T-helper 2 cell (primary cell): ENCODE measurements around the gene INHBA.

ENCODE experiments used
- DNase-seq, 5 experiments: peaks; one replicate each; pipeline versions ENCODE4 v3.0.0 to v3.0.0-alpha.2; 2012 to 2022
- total RNA-seq, 2 donors: gene quantifications; one replicate each; lab custom pipeline; 2026; lab: John Stamatoyannopoulos, UW

Gene INHBA
- total RNA-seq = 0 to 0.31 reads per million in 2 donors

- DNase-seq = no peak
Measured at GRCh38 chr7:41702635-41703371, at the start of gene INHBA. Gene INHBA, minus strand, starts transcription at chr7:41703090. Its CDS starts 2,716 bp downstream, at chr7:41700374.

DNA sequence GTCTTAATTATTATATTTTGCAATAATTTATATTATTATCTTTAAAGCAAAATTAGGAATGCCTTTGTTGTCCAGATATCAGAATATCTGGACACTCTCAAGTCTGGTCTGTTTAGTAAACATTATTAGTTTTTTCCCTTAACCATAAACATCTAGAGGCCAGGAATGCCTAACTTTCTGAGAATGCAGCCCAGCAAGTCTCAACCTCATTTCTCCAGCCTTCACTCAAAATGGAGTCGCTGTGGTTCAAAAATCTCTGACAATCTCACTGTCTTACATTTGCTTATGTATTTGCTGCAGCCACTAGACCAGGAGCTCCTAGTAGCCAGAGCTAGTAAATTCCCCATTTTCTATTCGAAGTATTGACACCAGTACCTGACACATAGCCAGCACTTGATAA lies 49.7 kb upstream of the INHBA start:
- no peak for DNase-seq

GRCh38 chr7:41750661-41751540 lies 48.0 kb upstream of the INHBA start:
- DNase-seq = no peak

DNA sequence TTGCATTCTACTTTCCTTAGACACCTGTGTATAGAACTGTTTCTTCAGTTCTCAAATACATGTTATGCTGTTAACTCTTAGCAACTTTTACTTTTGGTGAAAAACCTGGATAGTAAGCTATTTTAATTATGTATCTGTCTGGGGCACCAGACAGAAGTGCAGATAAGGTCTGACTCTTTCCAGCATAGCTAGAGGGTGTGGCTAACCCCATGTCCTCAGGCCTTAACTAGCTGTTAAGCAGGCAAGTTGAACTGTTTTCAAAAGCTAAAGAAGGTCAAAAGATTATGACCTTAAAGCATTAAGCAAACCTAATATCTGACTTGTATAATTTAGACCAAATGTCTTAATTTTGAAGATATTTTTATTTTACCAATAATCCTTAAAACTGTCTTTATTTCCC lies 45.1 kb upstream of the INHBA start:
- no peak for DNase-seq

GRCh38 chr7:41745451-41745850 lies 42.6 kb upstream of the INHBA start:
- no peak for DNase-seq

DNA sequence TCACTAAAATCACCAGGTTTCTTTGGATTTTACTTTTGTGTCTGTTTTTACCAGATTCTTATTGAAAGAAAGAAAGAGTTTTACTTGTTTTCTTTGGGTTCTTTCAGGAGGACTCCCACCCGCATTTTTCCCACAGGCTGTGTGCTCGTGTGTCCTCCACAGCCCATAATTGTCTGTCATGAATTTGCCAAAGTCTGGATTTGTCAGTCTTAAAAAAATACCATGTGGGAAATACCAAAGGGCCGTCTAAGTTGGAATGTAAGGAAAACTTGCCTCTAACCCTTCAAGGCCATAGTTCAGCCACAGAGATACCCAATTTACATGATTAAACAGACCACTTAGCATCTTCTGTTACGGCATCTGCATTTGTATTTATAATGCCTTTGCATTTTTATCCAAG lies 41.3 kb upstream of the INHBA start:
- DNase-seq = no peak

GRCh38 chr7:41742401-41743020 lies 39.6 kb upstream of the INHBA start:
- no peak for DNase-seq

DNA sequence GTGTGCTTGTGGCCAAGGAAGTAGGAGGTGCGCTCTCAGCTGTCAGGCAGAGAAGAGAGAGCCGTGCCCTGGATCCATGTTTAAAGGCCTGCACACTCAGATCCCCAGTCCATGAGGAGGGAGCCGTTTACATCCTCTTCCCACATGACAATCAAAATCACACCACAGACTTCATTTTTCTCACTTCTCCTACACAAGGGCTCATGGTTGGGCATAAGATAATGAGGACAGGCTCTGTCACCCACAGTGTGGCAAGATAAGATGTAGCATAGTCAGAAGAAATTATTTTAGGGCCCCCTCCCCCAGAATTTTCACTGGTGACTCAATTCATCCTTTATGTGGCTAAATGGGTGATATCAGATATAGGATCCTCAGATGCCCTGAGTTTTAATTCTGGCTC lies 35.9 kb upstream of the INHBA start:
- DNase-seq = no peak

DNA sequence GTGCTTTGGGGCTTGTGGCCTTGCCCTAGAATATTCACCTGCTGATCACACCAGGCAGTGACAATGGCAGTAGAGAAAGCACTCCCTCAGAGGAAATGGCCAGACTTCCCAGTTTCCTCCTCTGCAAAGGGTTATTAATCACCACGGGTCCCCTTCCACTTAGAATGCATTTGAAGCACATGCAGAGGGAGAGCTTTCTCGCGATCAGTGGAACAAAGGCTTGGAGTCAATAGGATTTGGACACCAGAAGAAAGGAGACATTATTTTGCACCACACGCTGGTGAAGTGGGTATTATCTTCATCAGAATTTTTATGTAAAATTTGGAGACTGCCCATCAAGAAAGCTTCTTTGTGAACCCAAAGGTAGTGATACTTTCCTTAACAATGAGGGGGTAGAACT lies 35.4 kb upstream of the INHBA start:
- no peak for DNase-seq

DNA sequence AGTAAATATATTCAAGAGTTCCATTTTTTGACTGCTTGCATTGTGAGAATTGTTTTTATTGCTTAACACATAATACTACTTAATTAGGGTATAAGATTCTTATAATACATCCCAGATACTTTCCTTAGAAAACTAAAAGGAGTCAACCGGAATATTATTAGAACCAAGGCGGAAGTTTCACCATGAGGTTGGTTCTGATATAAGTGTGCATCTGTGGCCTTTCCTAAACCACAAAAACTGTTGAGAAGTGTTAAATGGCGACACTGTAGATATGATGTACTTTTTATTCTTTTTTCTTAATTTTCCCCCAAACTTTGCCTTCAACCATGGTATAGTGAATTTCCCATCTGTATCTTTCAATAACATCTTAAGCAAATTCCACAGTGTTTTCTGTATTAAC lies 32.3 kb upstream of the INHBA start:
- DNase-seq = no peak

DNA sequence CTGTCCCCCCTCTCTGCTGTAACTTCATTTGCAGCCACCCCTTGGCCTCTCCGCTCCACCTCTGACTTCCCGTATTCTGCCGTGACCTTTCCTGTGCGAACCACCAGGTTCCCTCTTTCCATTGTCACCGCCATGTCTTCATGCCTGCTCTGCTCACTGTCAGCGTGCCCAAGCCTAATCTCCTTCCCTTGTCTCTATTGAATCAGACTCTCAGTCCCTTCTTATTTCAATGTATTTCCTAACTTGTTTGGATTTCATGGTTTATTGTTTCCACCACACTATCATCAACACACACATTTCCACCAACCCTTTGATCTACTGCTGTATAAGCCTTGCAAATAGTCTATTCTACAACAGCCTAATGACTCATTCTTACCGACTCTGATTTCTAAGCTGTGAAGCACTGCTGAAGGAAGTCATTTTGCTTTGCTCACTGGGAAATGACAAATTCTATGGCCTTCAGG lies 30.0 kb upstream of the INHBA start:
- DNase-seq = no peak

DNA sequence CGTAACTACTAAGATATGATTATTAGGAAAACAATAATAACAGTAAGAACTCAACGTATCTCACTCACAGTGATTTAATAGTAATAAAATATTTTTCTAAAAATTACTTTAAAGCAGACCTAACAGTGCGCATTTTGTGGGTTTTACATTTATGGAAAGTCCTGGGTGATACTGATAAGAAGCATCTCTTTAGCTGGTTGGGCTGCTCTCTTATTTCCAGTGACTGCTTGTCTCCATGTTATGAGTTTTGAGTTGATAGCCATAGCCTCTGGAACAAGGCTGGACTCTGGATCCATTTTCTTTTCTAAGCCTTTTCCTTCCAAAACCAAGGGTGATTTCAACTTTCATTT lies 29.5 kb upstream of the INHBA start:
- DNase-seq = no peak

DNA sequence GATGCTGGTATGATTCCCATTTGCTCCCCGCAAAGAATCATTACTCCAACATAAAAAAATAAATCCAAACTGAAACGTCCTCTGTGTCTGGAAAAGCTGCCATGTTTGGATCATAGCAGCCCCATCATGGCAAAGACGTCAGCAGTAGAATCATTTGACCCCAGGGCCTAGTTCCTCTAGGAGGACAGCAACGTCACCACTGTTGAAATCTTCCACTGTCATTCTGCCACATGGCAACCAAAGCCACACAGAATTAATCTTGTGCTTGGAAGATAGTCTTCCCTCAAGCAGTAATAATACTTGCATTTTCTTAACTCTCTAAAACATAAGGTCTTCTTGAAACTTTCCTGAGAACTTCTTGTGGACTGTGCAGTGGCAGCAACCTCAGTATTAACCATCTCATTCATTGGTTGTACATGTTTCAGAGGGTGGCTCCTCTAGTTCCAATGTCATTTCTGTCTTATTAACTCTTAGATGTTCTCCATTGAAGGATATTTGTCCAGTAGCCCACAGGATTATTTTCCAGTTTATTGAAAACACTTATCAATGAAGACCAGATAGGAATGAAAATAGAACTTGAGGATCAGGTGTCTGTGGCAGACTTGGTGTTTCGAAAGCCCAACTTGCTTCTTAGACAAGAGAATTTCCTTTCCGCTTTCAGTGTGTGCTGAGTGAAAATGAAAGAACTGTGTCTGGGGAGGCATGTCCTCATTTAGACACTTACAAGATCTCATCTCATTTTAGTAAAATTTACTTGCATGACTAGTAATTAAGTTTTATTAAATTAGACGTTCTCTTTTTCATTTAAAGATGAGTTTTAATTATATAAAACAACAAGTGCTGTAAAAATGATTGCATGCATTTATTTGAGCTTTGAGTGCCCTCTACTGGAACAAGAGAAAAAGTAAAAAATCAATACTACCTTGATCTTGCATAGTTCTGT lies 28.9 kb upstream of the INHBA start:
- peak in 1 of 5 experiments; percentile 44 for DNase-seq

GRCh38 chr7:41730668-41731067 lies 27.8 kb upstream of the INHBA start:
- DNase-seq = no peak

- no peak for DNase-seq
Measured at GRCh38 chr7:41730161-41730560, 27.3 kb upstream of the INHBA start.

DNA sequence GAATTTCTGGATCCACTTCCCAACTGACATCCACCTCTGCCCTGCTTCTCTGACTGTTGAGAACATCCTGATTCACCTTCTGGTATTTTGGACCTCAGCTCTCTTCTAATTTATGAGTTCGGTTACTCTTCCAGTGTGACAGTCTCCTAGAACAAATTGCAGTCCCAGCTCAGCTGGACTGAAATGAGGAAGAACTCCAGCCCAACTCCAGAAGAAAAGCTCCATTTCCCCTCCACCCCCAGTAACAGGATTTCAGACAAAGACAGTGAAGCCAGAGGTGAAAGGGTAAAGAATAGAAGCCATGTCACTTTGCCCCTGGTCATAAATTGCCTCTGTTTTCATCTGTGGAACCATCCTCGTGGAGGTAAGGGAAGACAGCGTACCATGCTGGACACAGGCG lies 26.2 kb upstream of the INHBA start:
- no peak for DNase-seq

GRCh38 chr7:41725013-41725412 lies 22.1 kb upstream of the INHBA start:
- DNase-seq = no peak

GRCh38 chr7:41720886-41721285 lies 18.0 kb upstream of the INHBA start:
- DNase-seq = no peak

DNA sequence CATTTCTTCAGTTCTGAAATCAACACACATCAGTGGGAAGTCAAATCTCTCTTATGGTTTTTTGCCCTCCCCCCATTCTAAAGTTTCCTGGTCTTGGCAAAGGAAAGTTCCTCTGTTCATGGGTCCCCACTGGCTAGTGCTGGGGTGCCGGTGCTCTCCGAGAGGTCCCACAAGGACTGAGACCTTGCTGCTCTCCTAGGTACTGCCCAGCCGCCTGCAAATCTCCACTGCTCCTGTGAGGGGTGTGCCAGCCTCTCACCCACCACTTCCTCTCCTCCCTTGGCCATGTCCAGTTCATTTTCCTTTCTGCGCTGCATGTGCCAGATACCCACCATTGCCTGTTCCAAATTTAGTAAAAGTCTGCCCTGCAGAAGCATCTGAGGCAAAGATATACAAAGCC lies 17.2 kb upstream of the INHBA start:
- DNase-seq = no peak

DNA sequence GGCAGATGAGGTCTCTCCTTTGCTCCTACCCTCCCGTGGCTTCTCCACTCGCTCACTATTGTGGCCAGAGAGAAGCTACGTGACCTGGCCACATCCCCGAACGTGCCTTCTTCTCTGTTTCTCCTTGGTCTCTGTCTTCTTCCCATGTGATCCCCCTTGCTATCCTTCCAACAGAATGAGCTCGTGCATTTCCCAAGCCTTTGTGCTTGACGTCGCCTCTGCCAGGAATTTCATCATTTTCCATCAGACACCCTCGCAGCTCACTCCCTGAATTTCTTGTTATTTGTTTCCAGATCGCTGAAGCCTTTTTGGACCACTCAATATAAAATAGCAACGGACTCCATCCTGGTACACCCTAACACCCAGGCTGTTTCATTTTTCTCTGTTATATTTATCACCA lies 13.8 kb upstream of the INHBA start:
- DNase-seq = no peak

DNA sequence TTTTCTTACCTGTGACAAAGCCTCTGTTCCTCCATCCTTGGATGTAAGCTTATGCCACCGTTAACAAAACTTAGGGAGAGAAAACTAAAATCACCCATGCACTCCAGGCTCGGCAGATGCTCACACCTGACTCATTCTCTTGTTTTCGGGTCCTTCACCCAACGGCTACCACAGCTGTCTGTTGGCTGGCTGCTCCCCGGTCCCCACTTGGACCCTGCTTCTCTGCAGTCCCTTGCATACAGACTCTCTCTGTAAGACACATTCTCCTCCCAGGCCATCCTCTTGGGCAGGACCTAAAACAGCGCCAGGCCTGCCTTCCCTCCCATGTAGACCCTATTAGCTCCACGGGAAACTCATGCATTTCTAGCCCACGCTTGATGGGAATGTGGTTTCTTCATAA lies 12.1 kb upstream of the INHBA start:
- DNase-seq = no peak

DNA sequence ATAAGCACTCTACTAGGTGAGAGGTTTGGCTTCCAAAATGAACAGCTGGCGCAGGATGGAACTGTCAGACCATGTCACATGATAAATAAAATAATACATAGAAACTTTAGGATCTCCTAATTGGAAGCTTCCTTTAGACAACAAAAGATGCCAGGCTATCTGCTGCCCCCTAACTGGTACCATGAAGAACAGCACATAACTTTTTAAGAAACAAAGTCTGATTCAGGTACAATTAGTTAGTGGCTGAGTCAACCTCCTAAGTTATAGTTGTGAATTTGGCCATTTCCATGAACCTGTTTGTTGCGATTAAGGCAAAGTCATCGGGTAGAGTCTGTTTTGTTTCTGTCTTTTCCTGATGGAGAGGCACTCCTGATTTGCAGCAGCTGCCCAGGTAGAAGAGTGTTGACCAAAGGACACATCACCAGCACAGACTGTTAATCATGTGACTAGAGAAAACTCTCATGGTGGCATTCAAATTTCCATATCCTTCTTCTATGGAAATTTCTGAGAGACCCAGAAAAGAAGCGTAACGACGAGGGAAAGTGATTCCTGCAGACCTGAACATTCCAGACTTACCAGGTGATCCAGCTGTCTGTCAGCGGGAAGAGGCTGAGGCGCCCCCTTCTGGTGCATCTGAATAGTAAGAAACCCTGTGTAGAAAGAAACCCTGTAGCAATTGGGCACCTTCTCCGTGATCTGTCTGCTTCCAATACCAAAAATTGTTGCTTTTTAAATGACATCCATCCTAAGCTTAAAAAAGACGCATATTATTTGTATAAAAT lies 8.6 kb upstream of the INHBA start:
- no peak for DNase-seq
